Gastroesophageal sphincter (tissue), 4 donors: Measurements from ENCODE around the gene ATXN2. TPM values are rescaled to one million over a fixed set of nuclear protein-coding genes. Genes with fewer than 3 reads are reported as not detected.

Experiments
- ATAC-seq: fragments of 150-250 bp; one replicate; pipeline ENCODE4 v1.9.1; 2016; ENCODE audit warnings: mild to moderate bottlenecking, moderate library complexity
- H3K27ac ChIP-seq, 4 donors: fragments of 200-600 bp; sonication (generic) in 3 of 4; 1 replicate in 3 of 4; 2 replicates in 1 of 4; pipeline ENCODE4 v1.5.1; 2016 to 2019
- H3K27me3 ChIP-seq: fragments of 200-600 bp; sonication (generic); one replicate; pipeline ENCODE4 v1.5.1; 2019
- H3K36me3 ChIP-seq, 2 donors: fragments of 200-600 bp; sonication (generic); one replicate each; pipeline ENCODE4 v1.5.1; 2019; ENCODE audit warnings: control low read depth in 1 of 2
- H3K4me1 ChIP-seq, 3 donors: fragments of 200-600 bp; sonication (generic); 1 replicate in 2 of 3; 2 replicates in 1 of 3; pipeline ENCODE4 v1.5.1; 2016 to 2019; ENCODE audit warnings: control low read depth in 2 of 3
- H3K4me3 ChIP-seq, 2 donors: fragments of 200-600 bp; sonication (generic); one replicate each; pipeline ENCODE4 v1.5.1; 2019; ENCODE audit warnings: mild to moderate bottlenecking in 1 of 2, moderate library complexity in 1 of 2
- H3K9me3 ChIP-seq, 3 donors: fragments of 200-600 bp; sonication (generic); one replicate each; pipeline ENCODE4 v1.5.1; 2017 to 2019; ENCODE audit warnings: control low read depth in 2 of 3
- EP300 ChIP-seq: sonication (generic); formaldehyde crosslinking; IDR thresholded peaks from one replicate; pipeline ENCODE4 v1.6.1; 2017; ENCODE audit warnings: antibody characterized with exemption, mild to moderate bottlenecking
- POLR2A ChIP-seq, 2 donors: fragments of 450-650 bp; IDR thresholded peaks; one replicate each; pipeline ENCODE4 v1.6.1; 2017; ENCODE audit warnings: antibody characterized with exemption in 2 of 2, mild to moderate bottlenecking in 2 of 2, moderate library complexity in 1 of 2
- POLR2AphosphoS5 ChIP-seq: sonication (generic); formaldehyde crosslinking; IDR thresholded peaks from one replicate; pipeline ENCODE4 v1.6.1; 2017; ENCODE audit warnings: antibody characterized with exemption
- WGBS, 2 donors: methylation state at CpG; one replicate each; pipeline ENCODE4 v1.1.5; 2018; ENCODE audit warnings: low coverage in 1 of 2; 5-methylcytosine and 5-hydroxymethylcytosine counted together
- total RNA-seq, 4 donors: library from RNA; depleted of rRNA; stranded (reverse); fragments of >200 nt; gene quantifications; one replicate each; pipeline ENCODE4 v1.1.0, GENCODE V29; 2016
- TF ChIP-seq, protein P1 (sequence below), 4 experiments: fragments of 200-600 bp in 2 of 4; fragments of 450-650 bp in 2 of 4; sonication (generic) in 1 of 4; IDR thresholded peaks; one replicate each; pipeline ENCODE4 v1.5.1; 2017 to 2019; ENCODE audit warnings: antibody characterized with exemption in 4 of 4, mild to moderate bottlenecking in 2 of 4, moderate library complexity in 2 of 4

ATXN2 gene
- total RNA-seq, 4 donors from 2014 or later: 40.9 to 93.4 (median 50.1) TPM

- H3K9me3 ChIP-seq: no peaks in the 10 kb centered on the region
- no peak for TF ChIP-seq EP300
- peak overlapping the region in 3 of 4 donors; percentile 74 to 87 (median 82) for H3K27ac ChIP-seq
- no peaks in the 10 kb centered on the region for H3K27me3 ChIP-seq
- H3K4me3 ChIP-seq: peak overlapping the region in 1 of 2 donors; percentile 93
- ATAC-seq: no peak
- no peaks in the 10 kb centered on the region for H3K36me3 ChIP-seq
- peaks cover 0 to 94% (median 71%) of the 10 kb centered on the region in 3 donors for H3K4me1 ChIP-seq
- no CpG with 5 or more reads among the region's 1 CpG for WGBS, 2 donors
Measured at GRCh38 chr12:111408116-111408440, 191.0 kb downstream of the ATXN2 start.

DNA sequence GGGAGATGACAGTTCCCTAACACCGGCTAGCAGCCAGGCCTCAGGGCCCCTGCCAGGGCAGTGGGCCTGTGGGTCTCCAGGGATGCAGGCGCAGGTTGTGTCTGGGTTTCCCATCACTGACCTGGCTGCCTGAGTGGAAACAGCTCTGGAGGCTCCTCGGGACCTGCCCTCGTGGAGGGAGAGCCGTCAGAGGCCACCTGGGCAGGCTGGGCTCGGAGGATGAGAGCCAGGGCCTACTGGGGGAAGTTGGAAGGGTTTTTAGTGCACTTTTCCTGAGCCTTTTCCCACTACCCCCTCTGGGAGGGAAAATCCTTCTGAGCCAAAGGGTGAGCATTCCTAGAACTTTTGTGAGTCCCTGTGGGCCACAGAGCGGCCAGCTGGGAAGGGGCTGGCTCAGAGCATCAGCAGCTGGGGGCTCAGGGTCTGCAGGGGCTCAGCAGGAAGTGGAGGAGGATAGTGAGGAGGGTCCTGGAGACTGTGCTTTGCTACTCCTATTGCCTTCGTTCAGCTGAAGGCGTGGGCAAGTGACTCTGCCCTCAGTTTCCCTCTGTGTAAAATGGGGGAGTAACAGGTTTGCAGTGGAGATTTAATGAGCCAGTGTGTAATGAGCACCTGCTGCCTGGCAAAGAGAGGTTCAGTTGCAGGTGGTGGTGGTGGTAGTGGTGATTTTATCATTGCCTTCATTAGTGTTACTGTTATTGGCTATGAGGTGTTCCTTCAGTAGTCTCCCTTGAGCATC is 191.6 kb downstream of the ATXN2 start:
- H3K27me3 ChIP-seq: no peaks in the 10 kb centered on the region
- H3K4me3 ChIP-seq: peak overlapping the region; percentile 62 to 93
- H3K9me3 ChIP-seq: no peaks in the 10 kb centered on the region
- no peak for ATAC-seq
- 62% methylated on average over 3 of the region's 9 CpGs; no CpG with 5 or more reads in 1 of the 2 donors for WGBS, 2 donors
- TF ChIP-seq, protein P1, sequence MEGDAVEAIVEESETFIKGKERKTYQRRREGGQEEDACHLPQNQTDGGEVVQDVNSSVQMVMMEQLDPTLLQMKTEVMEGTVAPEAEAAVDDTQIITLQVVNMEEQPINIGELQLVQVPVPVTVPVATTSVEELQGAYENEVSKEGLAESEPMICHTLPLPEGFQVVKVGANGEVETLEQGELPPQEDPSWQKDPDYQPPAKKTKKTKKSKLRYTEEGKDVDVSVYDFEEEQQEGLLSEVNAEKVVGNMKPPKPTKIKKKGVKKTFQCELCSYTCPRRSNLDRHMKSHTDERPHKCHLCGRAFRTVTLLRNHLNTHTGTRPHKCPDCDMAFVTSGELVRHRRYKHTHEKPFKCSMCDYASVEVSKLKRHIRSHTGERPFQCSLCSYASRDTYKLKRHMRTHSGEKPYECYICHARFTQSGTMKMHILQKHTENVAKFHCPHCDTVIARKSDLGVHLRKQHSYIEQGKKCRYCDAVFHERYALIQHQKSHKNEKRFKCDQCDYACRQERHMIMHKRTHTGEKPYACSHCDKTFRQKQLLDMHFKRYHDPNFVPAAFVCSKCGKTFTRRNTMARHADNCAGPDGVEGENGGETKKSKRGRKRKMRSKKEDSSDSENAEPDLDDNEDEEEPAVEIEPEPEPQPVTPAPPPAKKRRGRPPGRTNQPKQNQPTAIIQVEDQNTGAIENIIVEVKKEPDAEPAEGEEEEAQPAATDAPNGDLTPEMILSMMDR (IDR thresholded peaks at IDR 0.05): no peak
- TF ChIP-seq POLR2AphosphoS5: no peak
- TF ChIP-seq POLR2A (IDR thresholded peaks at IDR 0.05): no peak
- no peak for TF ChIP-seq EP300
- no peaks in the 10 kb centered on the region for H3K36me3 ChIP-seq
- peaks cover 0 to 94% (median 70%) of the 10 kb centered on the region in 3 donors for H3K4me1 ChIP-seq
- peak overlapping the region in 3 of 4 donors; percentile 82 to 89 (median 87) for H3K27ac ChIP-seq

GRCh38 chr12:111406474-111407376 is 192.4 kb downstream of the ATXN2 start:
- Histone ChIP-seq H3K36me3 (no peaks in the 10 kb centered on the region), H3K9me3 (no peaks in the 10 kb centered on the region), H3K27ac (peak overlapping the region; percentile 32 to 89 (median 84)), H3K27me3 (no peaks in the 10 kb centered on the region), H3K4me1 (peaks cover 0 to 91% (median 62%) of the 10 kb centered on the region in 3 donors), H3K4me3 (peak overlapping the region; percentile 62 to 93)
- 11% methylated on average over 7 of the region's 34 CpGs; no CpG with 5 or more reads in 1 of the 2 donors for WGBS, 2 donors
- TF ChIP-seq POLR2A (IDR thresholded peaks at IDR 0.05): peak in 1 of 2 donors; percentile 30
- TF ChIP-seq, protein P1 (IDR thresholded peaks at IDR 0.05): no peak
- TF ChIP-seq EP300: no peak
- ATAC-seq: no peak

- peak; percentile 59 to 66 for TF ChIP-seq POLR2A (IDR thresholded peaks at IDR 0.05)
- TF ChIP-seq POLR2AphosphoS5: no peak
- TF ChIP-seq, protein P1 (IDR thresholded peaks at IDR 0.05): peak in 1 of 4 experiments; percentile 20
- no peak for TF ChIP-seq EP300
- Histone ChIP-seq H3K4me3 (peak within 1 kb of the TSS; percentile 62 to 93), H3K27ac (peak within 1 kb of the TSS; percentile 32 to 89 (median 84)), H3K9me3 (no peaks in the 10 kb centered on the region), H3K27me3 (no peaks in the 10 kb centered on the region), H3K36me3 (no peaks in the 10 kb centered on the region), H3K4me1 (peaks cover 0 to 84% (median 57%) of the 10 kb centered on the region in 3 donors)
- WGBS, 2 donors: no CpG with 5 or more reads among the region's 80 CpGs
- ATAC-seq: peak; percentile 50
Measured at GRCh38 chr12:111405859-111406473, 193.1 kb downstream of the ATXN2 start, which contains the start of gene SH2B3. SH2B3 (plus strand) TSS chr12:111405923; CDS start chr12:111418146, 12,223 bp downstream.
